SIG-M5 treated with dmso at 0.1 percent for 504 hours (cell line): ENCODE data around the gene OR8B4.
"Not testable (repeated sequence)": the region's sequence is repeated elsewhere in the genome, so short reads cannot be mapped to it uniquely, and the experiment has no call there.

Experiments
- DNase-seq: peaks from one replicate; lab custom pipeline; 2025; ENCODE audit not compliant: unreplicated experiment; lab: John Stamatoyannopoulos, UW

OR8B4 gene, protein sequence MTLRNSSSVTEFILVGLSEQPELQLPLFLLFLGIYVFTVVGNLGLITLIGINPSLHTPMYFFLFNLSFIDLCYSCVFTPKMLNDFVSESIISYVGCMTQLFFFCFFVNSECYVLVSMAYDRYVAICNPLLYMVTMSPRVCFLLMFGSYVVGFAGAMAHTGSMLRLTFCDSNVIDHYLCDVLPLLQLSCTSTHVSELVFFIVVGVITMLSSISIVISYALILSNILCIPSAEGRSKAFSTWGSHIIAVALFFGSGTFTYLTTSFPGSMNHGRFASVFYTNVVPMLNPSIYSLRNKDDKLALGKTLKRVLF

DNA sequence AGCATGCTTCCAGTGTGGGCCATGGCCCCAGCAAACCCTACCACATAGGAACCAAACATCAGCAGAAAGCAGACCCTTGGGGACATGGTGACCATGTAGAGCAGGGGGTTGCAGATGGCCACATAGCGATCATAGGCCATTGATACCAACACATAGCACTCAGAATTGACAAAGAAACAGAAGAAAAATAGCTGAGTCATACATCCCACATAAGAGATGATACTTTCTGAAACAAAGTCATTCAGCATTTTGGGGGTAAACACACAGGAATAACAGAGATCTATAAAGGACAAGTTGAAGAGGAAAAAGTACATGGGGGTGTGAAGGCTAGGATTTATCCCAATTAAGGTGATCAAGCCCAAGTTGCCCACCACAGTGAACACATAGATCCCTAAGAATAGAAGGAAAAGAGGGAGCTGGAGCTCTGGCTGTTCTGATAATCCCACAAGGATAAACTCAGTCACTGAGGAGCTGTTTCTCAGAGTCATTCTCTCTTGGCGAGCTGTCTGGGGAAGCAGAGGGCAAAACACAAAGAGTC, at the start of gene OR8B4:
OR8B4 (minus strand) TSS at position 488 of the 538 bp plus-strand sequence; CDS start at position 488, 0 bp downstream.
- DNase-seq = no peak

DNA sequence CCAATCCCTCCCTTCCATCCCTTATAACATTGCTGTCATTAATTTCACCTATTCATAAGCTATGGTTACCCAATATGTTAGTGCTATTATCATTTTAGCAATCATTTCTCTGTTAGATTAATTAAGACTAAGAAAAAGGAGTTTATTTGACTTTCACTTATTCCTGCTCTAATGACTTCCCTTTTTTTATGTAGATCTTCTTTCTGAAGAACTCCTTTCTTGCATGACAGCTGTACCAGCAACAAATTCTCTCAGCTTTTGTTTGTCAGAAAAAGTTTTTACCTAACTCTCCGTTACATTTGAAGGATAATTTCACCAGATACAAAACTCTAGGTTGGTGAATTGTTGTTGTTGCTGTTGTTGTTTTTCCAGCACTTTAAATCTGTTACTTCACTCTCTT, 49.4 kb upstream of the OR8B4 start:
- DNase-seq = no peak

DNA sequence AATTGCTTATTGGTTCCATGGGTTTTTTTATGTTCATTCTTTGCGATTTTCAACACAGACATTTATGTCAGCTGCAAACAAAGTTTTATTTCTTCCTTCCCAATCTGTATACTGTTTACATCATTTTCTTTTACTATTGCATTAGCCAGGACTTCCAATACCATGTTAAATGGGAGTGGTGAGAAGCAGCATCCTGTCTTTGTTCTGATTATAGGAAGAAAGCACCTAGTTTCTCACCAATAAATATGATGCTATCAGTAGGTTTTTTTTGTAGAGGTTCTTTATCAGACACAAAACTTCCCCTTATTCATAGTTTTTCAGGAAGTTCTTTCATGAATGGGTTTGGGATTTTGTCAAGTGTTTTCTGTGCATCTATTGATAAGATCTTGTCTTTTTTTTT, 48.8 kb upstream of the OR8B4 start:
- no peak for DNase-seq

DNA sequence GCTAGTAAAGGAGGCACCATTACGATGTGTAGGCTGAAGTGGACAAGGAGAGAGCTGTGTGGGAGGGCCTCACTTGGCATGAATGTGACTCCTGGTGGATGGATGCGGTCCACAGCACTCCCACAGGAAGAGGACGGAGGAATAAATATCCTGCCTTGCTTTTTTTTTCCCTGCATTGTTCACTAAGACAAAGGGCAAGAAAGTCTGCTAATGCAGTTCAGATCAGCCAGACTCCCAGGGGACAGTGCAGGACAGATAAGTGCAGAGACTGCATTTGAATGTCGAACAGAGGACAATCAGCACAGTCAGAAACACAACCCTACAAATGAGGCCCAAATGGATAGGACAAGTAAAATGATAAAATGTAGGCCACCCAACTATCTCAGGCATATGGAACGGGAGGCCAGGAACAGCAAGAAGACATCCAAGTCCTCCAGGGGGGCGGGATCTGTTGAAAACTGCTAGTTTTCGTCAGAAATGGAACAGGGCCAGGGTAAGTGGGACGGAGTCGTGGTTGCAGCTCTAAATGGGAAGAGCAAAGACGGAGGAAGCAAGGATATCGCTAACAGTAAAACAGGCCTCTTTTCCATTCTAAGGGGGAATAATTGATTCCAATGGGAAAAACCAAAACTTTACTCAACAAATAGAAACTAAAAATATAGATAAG, 46.0 kb upstream of the OR8B4 start:
- DNase-seq = no peak

DNA sequence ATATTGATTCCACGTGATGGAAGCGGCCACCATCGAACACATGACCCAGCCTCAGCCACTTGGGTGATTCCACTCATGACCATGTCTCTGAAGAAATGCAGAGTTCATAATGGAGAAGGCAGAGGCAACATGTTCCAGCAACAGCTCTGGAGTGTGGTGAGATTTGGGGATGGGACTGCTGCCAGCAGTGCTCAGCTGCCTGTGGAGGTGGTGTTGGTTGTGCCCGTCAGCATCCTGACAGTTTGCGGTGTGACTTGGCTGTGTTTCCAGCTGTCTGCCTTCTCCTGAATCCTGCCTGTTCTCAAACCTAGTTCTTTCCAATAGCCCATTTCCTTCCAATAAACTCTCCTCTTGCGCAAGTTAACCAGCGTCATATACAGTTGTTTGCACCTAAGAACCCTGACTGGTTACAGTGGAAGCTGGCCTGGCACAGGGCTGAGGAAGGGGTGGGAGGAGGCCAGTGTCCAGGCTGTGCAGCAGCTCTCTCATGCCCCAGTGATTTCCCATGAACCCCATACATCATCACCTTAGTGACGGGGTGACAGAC, 42.8 kb upstream of the OR8B4 start:
- DNase-seq = no peak

DNA sequence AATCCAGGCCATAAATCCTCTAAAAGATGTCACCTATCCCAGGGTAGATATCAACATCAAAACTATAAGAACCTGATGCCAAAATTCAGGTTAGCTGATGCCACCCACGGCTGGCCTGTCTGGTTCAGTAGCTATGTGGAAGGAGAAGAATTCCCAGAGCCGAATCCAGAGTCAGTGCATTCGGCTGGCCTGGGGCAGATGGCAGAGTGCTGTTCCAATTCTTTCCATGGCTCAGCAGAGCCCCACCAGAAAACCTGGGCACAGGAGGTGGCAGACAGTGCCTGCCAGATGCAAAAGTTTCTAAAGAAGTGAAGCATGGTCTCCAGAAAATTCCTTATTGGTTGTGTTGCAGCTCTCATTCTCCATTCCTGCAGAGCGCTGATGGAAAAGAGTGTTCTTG, 40.7 kb upstream of the OR8B4 start:
- no peak for DNase-seq

DNA sequence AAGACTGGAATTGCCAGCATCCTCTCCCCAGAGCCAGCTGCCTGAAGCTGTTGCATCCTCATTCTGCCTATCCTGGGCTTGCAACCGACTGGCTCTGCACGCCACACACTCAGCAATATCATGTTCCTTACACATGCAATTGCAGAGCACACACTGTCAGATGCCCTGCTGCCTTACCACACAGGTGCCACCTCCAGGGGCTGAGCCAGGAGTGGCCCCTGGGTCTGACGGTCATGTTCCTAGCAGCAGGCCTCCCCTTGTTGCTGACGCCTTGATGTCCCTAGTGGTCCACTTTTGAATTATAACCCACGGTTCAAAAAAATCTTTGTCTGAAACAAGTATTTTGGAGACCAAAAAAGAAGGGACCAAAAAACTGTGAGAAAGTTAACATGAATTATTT, 39.3 kb upstream of the OR8B4 start:
- DNase-seq = no peak

DNA sequence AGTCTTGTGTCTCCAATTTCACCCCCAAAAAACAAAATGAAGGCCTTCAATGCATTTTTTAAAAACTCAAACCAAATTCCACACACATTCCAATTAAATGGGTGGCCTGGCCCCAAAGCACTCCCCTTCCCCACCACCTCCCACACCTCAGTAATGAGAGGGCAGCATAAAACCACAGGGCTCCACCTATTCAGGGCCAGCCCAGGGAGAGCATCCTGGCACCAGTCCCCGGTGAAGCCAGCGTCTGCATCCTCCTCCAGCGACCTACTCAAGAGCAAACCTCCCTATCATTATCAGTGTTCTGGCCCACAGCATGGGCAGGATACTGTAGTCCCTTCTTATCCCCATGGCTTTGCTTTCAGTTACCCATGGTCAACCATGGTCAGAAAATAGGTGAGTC, 38.7 kb upstream of the OR8B4 start:
- DNase-seq = no peak

DNA sequence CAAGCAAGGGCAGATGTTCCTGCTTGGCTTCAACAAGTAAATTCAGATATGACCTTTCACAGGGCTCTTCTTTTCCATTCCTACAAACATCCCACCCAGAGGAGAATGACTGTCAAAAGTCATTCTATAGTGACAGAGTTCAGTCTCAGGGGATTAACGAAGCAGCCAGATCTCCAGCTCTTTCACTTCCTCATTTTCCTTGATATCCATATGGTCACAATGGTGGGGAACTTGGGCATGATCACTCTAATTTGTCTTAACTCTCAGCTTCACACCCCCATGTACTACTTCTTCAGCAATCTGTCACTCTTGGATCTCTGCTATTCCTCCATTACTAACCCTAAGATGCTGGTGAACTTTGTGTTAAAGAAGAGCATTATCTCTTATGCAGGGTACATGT, 35.8 kb upstream of the OR8B4 start:
- DNase-seq = no peak

DNA sequence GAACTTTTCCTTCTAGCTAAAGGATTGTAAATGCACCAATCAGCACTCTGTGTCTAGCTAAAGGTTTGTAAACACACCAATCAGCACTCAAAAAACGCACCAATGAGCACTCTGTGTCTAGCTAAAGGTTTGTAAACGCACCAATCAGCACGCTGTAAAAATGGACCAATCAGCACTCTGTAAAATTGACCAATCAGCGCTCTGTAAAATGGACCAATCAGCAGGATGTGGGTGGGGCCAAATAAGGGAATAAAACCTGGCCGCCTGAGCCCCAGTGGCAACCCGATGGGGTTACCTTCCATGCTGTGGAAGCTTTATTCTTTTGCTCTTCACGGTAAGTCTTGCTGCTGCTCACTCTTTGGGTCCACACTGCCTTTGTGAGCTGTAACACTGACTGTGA, 34.7 kb upstream of the OR8B4 start:
- DNase-seq = not testable (repeated sequence)

DNA sequence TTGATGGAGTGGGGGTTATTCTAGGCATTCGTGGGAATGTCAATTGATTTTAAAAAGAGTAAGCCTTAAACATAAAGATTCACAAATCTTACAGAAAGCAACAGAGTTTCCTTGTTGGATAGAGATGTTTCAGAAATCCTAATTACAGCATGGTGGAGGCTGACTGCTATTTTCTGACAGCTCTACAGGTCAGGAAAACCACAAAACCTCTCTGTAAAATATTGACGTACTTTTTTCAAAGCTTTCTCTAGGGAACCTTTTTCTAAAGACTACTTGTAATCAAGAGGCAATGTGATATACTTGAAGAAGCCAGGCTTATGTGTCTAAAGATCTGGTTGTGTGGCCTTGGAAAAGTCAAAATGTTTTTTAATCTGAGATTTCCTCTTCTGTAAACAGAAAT, 29.9 kb upstream of the OR8B4 start:
- DNase-seq = no peak

DNA sequence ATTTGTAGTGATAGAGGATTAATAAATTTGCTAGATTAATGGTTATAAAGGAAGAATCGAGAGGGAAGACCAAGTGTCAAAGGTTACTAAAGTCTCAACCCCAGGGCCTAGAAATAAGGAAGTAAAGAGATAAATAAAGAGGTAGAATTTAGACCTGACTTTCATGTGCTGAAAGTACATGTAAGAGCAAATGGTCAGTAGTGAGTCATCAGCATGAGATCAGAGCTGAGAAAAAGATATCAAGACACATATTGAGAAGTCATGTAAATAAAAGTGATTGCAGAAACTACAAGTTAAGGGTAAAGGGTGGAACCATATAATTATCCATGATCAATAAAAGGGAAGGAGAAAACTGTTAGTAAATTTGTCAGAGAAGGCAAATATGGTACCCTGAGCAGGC, 22.2 kb upstream of the OR8B4 start:
- DNase-seq = no peak

DNA sequence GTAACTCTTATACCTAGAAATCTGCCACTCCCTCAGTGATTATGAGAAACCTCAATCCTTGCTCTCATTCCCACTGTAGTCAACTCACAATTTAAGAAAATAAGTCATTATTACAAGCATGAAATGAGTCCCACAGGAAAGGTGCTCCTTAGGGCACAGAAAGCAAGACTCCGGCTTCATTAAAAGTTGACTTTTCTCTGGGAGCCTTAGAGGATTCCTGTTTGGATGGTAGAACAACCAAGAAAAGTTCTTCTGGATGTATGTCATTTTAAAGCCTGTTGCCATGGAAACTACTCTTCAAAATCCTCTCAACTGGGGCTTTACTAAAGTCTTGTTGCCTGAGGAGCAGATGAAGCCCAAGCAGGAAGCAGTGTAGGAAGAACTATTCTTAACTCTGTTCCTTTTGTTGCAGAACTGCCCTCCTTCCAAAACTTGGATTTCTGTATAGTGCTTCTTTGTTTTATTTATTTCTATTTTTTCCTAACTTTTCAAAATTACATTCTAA, 21.0 kb upstream of the OR8B4 start, which contains the start of gene OR8B8:
OR8B8 (minus strand) TSS at position 51 of the 505 bp plus-strand sequence. CDS start 4,611 bp downstream, outside the sequence.
- no peak for DNase-seq

DNA sequence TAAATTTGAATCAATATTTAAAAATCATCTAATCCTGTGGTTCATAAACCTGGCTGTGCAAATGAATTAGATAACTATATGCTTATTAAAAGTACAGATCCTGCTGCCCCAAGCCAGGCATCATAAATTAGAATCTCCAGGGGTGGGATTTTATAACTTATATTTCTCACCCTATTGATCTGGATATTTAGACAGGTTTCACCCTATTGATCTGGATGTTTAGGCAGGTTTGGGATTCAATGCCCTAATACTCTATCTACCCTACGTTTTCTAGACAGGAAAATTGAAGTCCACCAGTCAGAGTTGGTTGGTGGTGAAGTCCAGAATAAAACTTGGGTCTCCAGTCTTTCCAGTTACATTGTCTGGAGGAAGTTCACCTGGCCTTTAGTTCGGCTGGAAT, 18.2 kb upstream of the OR8B4 start:
- DNase-seq = no peak

DNA sequence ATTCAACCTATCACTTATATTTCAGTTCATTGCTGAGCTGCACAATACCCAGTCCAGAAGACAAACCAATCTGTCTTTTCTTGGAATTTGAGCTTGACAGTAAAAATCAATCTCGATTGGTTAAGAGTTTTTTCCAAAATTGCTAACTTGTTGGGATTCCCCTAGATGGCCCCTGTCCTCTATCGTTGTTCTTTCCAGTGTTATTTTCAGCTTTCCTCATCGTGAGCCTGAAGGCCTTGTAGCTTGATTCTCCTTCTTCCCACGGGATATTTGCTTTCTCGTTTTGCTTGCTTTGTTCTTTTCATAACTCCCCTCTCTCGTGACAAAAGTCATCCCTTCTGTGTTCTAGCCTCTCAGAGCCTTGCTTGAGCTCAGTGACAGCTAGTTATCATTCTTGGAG, 17.8 kb upstream of the OR8B4 start:
- no peak for DNase-seq

DNA sequence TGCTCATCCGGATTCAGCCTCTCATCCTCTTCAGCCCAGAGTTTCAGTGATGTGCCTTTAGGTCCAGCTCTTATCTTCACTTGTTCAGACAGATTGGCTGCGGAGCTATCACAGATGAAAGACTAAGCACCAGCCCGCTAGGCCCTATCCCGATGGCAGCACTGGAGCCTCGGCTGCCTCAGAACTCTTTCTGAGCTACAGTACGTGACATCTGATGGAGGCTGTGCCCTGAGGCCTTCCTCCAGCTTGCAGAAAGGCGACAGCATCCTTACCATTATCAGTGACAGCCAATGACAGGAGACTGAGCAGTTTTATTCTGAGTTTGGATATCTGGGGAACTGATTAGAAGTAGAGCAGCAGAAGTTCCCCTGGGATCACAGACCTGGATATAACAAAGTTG, 16.8 kb upstream of the OR8B4 start:
- no peak for DNase-seq

DNA sequence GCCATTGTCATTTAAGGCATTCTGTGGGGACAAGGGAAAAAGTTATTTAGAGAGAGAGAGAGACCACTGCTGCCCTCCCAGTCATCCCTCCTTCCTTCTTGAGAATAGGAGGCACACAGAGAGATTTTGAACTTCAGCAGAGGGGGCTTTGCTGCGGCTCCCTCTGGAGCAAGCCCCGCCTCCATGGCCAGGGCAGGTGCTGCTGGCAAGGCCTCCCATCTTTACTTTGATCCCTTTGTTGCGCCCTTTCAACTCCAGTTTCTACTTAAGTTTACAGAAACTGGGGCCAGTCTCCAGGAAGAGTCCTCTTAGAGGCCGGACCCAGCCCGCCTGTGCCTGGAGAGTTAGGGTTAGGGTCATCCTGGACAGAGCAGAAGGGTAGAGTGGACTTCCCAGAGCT, 16.4 kb upstream of the OR8B4 start:
- DNase-seq = no peak

DNA sequence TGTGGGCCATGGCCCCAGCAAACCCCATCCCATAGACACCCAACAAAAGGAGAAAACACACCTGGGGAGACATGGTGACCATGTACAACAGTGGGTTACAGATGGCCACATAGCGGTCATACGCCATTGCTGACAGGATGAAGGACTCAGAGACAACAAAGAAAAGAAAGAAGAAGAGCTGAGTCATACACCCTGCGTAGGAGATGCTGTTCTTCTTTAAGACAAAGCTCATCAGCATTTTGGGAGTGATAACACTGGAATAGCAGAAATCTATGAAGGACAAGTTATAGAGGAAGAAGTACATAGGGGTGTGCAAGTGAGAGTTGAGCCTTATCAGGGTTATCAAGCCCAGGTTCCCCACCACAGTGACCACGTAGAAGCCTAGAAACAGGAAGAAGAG, 15.9 kb upstream of the OR8B4 start:
- no peak for DNase-seq

DNA sequence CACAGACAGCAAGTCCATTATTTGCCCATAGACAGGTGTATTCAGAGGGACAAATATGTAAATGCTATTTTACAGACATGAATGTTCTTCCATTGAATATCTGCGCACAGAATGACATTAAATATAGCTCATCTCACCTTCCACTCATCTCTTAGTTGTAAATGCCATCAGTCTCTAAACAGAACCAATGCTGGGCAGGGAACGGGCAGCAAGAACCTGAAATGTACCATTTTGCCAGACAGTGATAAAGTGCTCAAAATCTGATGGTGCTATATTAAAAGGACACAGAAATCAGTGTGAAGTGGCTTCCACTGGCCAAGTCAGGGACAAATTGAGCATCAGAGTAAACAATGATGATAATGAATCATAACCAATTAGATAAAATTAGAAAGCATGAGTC, 10.0 kb upstream of the OR8B4 start:
- no peak for DNase-seq

DNA sequence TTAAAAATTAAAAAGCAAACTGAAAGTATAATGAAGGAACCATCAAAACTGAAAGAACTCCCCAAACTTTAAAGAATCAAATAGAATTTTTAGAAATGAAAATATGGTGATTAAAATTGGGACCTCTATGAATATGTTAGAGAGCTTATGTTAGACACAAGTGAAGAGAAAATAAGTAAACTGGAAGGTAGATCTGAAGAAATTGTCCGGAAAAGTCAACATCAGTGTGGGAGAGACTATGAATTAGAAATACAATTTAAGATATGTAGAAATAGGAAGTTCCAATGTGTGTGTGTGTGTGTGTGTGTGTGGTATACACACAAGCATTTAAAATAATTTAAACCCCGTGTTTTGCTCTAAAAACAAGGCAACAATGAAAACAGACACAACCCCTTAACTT, 4.9 kb upstream of the OR8B4 start:
- no peak for DNase-seq

DNA sequence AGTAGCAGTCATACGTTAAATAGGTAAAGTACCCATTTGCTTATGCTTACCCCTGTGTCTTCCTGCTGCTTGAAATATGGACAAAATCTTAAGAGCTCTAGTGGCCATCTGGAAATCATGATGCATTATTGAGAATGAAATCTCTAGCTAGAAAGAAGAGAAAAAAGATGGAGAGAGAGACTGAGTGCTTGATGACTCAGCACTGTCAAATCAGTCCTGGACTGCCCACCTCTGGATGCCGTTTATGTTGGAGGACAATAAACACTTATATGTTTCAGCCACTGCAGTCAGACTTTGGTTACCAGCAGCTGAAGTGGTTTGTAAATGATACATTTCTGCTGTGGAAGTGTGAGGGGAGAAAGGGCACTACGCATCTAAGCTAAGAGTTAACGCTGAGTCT, 3.6 kb downstream of the OR8B4 start:
- no peak for DNase-seq

DNA sequence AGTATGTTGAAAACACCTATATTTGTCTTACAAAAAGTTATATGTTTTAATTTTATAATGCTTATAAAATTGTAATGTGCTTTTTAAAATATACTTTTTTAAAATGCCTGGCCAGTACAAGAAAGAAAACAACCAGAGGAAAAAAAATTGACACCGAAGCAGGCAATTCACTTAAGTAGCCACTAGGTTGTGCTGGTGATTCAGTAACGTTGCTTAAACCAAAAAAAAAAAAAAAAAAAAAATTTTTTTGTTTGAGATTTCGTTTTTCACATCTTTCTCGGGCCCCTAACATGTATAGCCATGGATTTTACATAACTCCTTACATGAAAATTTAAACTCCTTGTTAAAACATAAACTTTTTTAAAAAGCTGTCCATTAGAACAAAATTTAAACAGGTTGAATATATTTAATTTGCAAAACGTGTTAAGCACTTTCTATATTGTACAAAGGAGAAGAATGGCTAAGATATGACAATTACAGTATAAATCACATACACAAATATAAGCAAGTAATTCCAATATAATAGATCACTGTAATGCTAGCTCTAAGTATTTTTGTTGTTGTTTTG, 9.2 kb downstream of the OR8B4 start:
- DNase-seq = peak; percentile 58
